ENCODE measurements around the gene RHBDF2. TPM values are rescaled to one million over a fixed set of nuclear protein-coding genes. Genes with fewer than 3 reads are reported as not detected.

RHBDF2 gene
- total RNA-seq, 1 experiment from 2014 or later, result 33.0 TPM

DNA sequence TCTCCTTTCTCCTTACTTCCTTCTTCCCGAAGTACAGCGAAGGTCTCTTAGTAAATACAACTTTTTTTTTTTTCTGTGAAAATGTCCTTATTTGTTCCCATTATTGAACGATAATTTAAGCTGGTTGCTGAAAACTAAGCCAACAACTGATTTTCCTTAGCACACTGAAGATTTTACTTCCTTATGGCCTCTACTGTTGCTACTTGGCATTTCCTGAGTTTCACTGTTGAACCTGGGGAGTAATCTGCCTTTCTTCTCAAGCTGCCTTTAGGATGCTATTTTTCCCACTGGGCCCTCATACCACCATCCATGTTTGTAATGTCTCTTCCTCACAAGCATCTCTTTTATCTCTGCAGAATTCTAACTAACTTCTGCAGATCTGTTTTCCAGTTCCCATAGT, 74.4 kb downstream of the RHBDF2 start:
- ChIA-PET CTCF (interaction anchor here (1.0 to 2.1 kb wide), 4 partner anchors 9 to 31 kb away, joined by 3 to 10 read pairs (median 4); no protein-coding TSS in a partner anchor), POLR2A (interaction anchor here (0.6 kb wide), 1 partner anchor 123 kb away, joined by 3 read pairs; no protein-coding TSS in a partner anchor)
- no peaks in the 10 kb centered on the region for H3K27me3 Mint-ChIP-seq (ENCODE audit: low read depth)
- no peak overlapping the region for H3K4me3 Mint-ChIP-seq
- H3K27ac Mint-ChIP-seq, result peak overlapping the region; percentile 82
- TF ChIP-seq RORB (CRISPR knock-in tag; IDR thresholded peaks at IDR 0.05) (no peak), ZNF423 (CRISPR knock-in tag; IDR thresholded peaks at IDR 0.05) (no peak), NR3C1 (CRISPR knock-in tag; conservative IDR thresholded peaks at IDR 0.05; ENCODE audit: low read depth) (no peak), GTF2I (CRISPR knock-in tag; conservative IDR thresholded peaks at IDR 0.05) (no peak), EMX1 (CRISPR knock-in tag; IDR thresholded peaks at IDR 0.05) (no peak), ZNF138 (CRISPR knock-in tag; conservative IDR thresholded peaks at IDR 0.05) (no peak), NFATC4 (CRISPR knock-in tag; IDR thresholded peaks at IDR 0.05) (no peak), ETV6 (CRISPR knock-in tag; IDR thresholded peaks at IDR 0.05) (no peak), SOX15 (CRISPR knock-in tag; IDR thresholded peaks at IDR 0.05) (no peak), MYBL2 (CRISPR knock-in tag; IDR thresholded peaks at IDR 0.05) (no peak)
- TF ChIP-seq, protein P1, sequence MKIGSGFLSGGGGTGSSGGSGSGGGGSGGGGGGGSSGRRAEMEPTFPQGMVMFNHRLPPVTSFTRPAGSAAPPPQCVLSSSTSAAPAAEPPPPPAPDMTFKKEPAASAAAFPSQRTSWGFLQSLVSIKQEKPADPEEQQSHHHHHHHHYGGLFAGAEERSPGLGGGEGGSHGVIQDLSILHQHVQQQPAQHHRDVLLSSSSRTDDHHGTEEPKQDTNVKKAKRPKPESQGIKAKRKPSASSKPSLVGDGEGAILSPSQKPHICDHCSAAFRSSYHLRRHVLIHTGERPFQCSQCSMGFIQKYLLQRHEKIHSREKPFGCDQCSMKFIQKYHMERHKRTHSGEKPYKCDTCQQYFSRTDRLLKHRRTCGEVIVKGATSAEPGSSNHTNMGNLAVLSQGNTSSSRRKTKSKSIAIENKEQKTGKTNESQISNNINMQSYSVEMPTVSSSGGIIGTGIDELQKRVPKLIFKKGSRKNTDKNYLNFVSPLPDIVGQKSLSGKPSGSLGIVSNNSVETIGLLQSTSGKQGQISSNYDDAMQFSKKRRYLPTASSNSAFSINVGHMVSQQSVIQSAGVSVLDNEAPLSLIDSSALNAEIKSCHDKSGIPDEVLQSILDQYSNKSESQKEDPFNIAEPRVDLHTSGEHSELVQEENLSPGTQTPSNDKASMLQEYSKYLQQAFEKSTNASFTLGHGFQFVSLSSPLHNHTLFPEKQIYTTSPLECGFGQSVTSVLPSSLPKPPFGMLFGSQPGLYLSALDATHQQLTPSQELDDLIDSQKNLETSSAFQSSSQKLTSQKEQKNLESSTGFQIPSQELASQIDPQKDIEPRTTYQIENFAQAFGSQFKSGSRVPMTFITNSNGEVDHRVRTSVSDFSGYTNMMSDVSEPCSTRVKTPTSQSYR (CRISPR knock-in tag; IDR thresholded peaks at IDR 0.05), result no peak
- TF ChIP-seq, protein P2, sequence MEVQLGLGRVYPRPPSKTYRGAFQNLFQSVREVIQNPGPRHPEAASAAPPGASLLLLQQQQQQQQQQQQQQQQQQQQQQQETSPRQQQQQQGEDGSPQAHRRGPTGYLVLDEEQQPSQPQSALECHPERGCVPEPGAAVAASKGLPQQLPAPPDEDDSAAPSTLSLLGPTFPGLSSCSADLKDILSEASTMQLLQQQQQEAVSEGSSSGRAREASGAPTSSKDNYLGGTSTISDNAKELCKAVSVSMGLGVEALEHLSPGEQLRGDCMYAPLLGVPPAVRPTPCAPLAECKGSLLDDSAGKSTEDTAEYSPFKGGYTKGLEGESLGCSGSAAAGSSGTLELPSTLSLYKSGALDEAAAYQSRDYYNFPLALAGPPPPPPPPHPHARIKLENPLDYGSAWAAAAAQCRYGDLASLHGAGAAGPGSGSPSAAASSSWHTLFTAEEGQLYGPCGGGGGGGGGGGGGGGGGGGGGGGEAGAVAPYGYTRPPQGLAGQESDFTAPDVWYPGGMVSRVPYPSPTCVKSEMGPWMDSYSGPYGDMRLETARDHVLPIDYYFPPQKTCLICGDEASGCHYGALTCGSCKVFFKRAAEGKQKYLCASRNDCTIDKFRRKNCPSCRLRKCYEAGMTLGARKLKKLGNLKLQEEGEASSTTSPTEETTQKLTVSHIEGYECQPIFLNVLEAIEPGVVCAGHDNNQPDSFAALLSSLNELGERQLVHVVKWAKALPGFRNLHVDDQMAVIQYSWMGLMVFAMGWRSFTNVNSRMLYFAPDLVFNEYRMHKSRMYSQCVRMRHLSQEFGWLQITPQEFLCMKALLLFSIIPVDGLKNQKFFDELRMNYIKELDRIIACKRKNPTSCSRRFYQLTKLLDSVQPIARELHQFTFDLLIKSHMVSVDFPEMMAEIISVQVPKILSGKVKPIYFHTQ (CRISPR knock-in tag; IDR thresholded peaks at IDR 0.05), result no peak
- TF ChIP-seq, protein P3, sequence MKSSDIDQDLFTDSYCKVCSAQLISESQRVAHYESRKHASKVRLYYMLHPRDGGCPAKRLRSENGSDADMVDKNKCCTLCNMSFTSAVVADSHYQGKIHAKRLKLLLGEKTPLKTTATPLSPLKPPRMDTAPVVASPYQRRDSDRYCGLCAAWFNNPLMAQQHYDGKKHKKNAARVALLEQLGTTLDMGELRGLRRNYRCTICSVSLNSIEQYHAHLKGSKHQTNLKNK (CRISPR knock-in tag; IDR thresholded peaks at IDR 0.05), result no peak
- TF ChIP-seq, protein P4, sequence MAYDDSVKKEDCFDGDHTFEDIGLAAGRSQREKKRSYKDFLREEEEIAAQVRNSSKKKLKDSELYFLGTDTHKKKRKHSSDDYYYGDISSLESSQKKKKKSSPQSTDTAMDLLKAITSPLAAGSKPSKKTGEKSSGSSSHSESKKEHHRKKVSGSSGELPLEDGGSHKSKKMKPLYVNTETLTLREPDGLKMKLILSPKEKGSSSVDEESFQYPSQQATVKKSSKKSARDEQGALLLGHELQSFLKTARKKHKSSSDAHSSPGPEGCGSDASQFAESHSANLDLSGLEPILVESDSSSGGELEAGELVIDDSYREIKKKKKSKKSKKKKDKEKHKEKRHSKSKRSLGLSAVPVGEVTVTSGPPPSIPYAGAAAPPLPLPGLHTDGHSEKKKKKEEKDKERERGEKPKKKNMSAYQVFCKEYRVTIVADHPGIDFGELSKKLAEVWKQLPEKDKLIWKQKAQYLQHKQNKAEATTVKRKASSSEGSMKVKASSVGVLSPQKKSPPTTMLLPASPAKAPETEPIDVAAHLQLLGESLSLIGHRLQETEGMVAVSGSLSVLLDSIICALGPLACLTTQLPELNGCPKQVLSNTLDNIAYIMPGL (CRISPR knock-in tag; IDR thresholded peaks at IDR 0.05), result no peak
- TF ChIP-seq, protein P5, sequence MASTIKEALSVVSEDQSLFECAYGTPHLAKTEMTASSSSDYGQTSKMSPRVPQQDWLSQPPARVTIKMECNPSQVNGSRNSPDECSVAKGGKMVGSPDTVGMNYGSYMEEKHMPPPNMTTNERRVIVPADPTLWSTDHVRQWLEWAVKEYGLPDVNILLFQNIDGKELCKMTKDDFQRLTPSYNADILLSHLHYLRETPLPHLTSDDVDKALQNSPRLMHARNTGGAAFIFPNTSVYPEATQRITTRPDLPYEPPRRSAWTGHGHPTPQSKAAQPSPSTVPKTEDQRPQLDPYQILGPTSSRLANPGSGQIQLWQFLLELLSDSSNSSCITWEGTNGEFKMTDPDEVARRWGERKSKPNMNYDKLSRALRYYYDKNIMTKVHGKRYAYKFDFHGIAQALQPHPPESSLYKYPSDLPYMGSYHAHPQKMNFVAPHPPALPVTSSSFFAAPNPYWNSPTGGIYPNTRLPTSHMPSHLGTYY (CRISPR knock-in tag; IDR thresholded peaks at IDR 0.05), result no peak
- TF ChIP-seq, protein P6, sequence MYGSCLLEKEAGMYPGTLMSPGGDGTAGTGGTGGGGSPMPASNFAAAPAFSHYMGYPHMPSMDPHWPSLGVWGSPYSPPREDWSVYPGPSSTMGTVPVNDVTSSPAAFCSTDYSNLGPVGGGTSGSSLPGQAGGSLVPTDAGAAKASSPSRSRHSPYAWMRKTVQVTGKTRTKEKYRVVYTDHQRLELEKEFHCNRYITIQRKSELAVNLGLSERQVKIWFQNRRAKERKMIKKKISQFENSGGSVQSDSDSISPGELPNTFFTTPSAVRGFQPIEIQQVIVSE (CRISPR knock-in tag; IDR thresholded peaks at IDR 0.05; ENCODE audit: borderline replicate concordance), result no peak
- TF ChIP-seq, protein P7, sequence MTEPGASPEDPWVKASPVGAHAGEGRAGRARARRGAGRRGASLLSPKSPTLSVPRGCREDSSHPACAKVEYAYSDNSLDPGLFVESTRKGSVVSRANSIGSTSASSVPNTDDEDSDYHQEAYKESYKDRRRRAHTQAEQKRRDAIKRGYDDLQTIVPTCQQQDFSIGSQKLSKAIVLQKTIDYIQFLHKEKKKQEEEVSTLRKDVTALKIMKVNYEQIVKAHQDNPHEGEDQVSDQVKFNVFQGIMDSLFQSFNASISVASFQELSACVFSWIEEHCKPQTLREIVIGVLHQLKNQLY (CRISPR knock-in tag; IDR thresholded peaks at IDR 0.05), result no peak
- TF ChIP-seq, protein P8, sequence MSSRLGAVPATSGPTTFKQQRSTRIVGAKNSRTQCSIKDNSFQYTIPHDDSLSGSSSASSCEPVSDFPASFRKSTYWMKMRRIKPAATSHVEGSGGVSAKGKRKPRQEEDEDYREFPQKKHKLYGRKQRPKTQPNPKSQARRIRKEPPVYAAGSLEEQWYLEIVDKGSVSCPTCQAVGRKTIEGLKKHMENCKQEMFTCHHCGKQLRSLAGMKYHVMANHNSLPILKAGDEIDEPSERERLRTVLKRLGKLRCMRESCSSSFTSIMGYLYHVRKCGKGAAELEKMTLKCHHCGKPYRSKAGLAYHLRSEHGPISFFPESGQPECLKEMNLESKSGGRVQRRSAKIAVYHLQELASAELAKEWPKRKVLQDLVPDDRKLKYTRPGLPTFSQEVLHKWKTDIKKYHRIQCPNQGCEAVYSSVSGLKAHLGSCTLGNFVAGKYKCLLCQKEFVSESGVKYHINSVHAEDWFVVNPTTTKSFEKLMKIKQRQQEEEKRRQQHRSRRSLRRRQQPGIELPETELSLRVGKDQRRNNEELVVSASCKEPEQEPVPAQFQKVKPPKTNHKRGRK (CRISPR knock-in tag; IDR thresholded peaks at IDR 0.05; ENCODE audit: borderline replicate concordance), result no peak
- TF ChIP-seq, protein P9, sequence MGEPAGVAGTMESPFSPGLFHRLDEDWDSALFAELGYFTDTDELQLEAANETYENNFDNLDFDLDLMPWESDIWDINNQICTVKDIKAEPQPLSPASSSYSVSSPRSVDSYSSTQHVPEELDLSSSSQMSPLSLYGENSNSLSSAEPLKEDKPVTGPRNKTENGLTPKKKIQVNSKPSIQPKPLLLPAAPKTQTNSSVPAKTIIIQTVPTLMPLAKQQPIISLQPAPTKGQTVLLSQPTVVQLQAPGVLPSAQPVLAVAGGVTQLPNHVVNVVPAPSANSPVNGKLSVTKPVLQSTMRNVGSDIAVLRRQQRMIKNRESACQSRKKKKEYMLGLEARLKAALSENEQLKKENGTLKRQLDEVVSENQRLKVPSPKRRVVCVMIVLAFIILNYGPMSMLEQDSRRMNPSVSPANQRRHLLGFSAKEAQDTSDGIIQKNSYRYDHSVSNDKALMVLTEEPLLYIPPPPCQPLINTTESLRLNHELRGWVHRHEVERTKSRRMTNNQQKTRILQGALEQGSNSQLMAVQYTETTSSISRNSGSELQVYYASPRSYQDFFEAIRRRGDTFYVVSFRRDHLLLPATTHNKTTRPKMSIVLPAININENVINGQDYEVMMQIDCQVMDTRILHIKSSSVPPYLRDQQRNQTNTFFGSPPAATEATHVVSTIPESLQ (CRISPR knock-in tag; IDR thresholded peaks at IDR 0.05), result no peak
- no peak for DNase-seq (ENCODE audit: low spot score)
- H3K4me1 Mint-ChIP-seq, result peaks cover 55% of the 10 kb centered on the region
- peaks cover 4% of the 10 kb centered on the region for H3K9me3 Mint-ChIP-seq
- no peak for ATAC-seq
- peaks cover 10% of the 10 kb centered on the region for H3K36me3 Mint-ChIP-seq

Data from WTC11 (cell line).